Ecto neural progenitor cell (in vitro differentiated cells): ENCODE results near the gene ZFR.
"Not testable (repeated sequence)": the region's sequence is repeated elsewhere in the genome, so short reads cannot be mapped to it uniquely, and the experiment has no call there.

ENCODE experiments used
- DNase-seq: peaks from one replicate; pipeline ENCODE4 v3.0.0-alpha.2; 2018; ENCODE audit warnings: low spot score

The ZFR gene

GRCh38 chr5:32358611-32359010 lies 85.9 kb downstream of the ZFR start:
- no peak for DNase-seq

- DNase-seq, result no peak
Measured at GRCh38 chr5:32357658-32358057, 86.9 kb downstream of the ZFR start.

GRCh38 chr5:32355686-32356085 lies 88.9 kb downstream of the ZFR start:
- no peak for DNase-seq

- no peak for DNase-seq
Measured at GRCh38 chr5:32353420-32353819, 91.1 kb downstream of the ZFR start.

- DNase-seq, result no peak
Measured at GRCh38 chr5:32352685-32353084, 91.9 kb downstream of the ZFR start.

- DNase-seq, result no peak
Measured at GRCh38 chr5:32346869-32347268, 97.7 kb downstream of the ZFR start.

- DNase-seq, result no peak
Measured at GRCh38 chr5:32343058-32343672, 101.4 kb downstream of the ZFR start.

- DNase-seq, result no peak
Measured at GRCh38 chr5:32342656-32343055, 101.9 kb downstream of the ZFR start.

- no peak for DNase-seq
Measured at GRCh38 chr5:32339878-32340277, 104.7 kb downstream of the ZFR start.

GRCh38 chr5:32339198-32339597 lies 105.3 kb downstream of the ZFR start:
- no peak for DNase-seq

GRCh38 chr5:32332966-32333365 lies 111.6 kb downstream of the ZFR start:
- no peak for DNase-seq

GRCh38 chr5:32332361-32332760 lies 112.2 kb downstream of the ZFR start:
- no peak for DNase-seq

- no peak for DNase-seq
Measured at GRCh38 chr5:32331935-32332274, 112.6 kb downstream of the ZFR start.

GRCh38 chr5:32331217-32331934 lies 113.2 kb downstream of the ZFR start:
- DNase-seq, result no peak

- DNase-seq, result no peak
Measured at GRCh38 chr5:32330126-32330971, 114.2 kb downstream of the ZFR start.

- DNase-seq, result peak; percentile 61
Measured at GRCh38 chr5:32329395-32329834, 115.1 kb downstream of the ZFR start.

GRCh38 chr5:32326216-32326772 lies 118.2 kb downstream of the ZFR start:
- no peak for DNase-seq

GRCh38 chr5:32325616-32326015 lies 118.9 kb downstream of the ZFR start:
- no peak for DNase-seq

- no peak for DNase-seq
Measured at GRCh38 chr5:32325062-32325461, 119.5 kb downstream of the ZFR start.

GRCh38 chr5:32323741-32324140 lies 120.8 kb downstream of the ZFR start:
- no peak for DNase-seq

- DNase-seq, result no peak
Measured at GRCh38 chr5:32322882-32323281, 121.7 kb downstream of the ZFR start.

GRCh38 chr5:32321787-32322186 lies 122.8 kb downstream of the ZFR start:
- DNase-seq, result not testable (repeated sequence)

GRCh38 chr5:32320576-32320975 lies 124.0 kb downstream of the ZFR start:
- no peak for DNase-seq
